ENCODE results near the gene LRP1B.

DNA sequence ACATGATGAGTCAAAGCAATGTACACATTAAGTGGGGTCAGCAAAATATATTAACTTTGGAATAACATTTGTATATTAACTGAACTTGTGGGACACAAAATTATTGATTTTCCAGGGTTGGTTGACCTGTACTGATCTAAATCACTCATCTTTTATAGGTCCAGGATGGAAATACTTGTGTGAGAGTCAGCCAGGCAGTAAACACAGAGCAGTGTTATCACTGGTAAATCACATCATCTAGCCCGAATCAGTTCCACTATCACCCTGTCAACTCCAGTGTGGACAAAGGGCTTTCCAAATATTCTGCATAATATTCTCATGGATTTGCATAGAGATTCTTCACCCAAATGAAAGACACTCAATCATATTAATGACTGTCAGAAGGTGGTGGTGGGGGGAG is 295.7 kb downstream of the LRP1B start:
- TF ChIP-seq, protein P1, sequence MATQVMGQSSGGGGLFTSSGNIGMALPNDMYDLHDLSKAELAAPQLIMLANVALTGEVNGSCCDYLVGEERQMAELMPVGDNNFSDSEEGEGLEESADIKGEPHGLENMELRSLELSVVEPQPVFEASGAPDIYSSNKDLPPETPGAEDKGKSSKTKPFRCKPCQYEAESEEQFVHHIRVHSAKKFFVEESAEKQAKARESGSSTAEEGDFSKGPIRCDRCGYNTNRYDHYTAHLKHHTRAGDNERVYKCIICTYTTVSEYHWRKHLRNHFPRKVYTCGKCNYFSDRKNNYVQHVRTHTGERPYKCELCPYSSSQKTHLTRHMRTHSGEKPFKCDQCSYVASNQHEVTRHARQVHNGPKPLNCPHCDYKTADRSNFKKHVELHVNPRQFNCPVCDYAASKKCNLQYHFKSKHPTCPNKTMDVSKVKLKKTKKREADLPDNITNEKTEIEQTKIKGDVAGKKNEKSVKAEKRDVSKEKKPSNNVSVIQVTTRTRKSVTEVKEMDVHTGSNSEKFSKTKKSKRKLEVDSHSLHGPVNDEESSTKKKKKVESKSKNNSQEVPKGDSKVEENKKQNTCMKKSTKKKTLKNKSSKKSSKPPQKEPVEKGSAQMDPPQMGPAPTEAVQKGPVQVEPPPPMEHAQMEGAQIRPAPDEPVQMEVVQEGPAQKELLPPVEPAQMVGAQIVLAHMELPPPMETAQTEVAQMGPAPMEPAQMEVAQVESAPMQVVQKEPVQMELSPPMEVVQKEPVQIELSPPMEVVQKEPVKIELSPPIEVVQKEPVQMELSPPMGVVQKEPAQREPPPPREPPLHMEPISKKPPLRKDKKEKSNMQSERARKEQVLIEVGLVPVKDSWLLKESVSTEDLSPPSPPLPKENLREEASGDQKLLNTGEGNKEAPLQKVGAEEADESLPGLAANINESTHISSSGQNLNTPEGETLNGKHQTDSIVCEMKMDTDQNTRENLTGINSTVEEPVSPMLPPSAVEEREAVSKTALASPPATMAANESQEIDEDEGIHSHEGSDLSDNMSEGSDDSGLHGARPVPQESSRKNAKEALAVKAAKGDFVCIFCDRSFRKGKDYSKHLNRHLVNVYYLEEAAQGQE (IDR thresholded peaks at IDR 0.05; ENCODE audit: low read depth): no peak
- no peak for TF ChIP-seq EP300 (IDR thresholded peaks at IDR 0.05; ENCODE audit: borderline replicate concordance)
- no peak for TF ChIP-seq RAD21 (IDR thresholded peaks at IDR 0.05; ENCODE audit: low read depth)
- no peak for TF ChIP-seq TEAD4 (IDR thresholded peaks at IDR 0.05)
- no peak for TF ChIP-seq NFIC (IDR thresholded peaks at IDR 0.05)
- no peak for TF ChIP-seq FOXM1 (IDR thresholded peaks at IDR 0.05; ENCODE audit: borderline replicate concordance, low read depth)
- TF ChIP-seq CEBPB (IDR thresholded peaks at IDR 0.05): no peak
- no peak for TF ChIP-seq ZBTB7A (IDR thresholded peaks at IDR 0.05; ENCODE audit: low read depth)
- TF ChIP-seq TAF1 (IDR thresholded peaks at IDR 0.05; ENCODE audit: low read depth): no peak
- no peak for TF ChIP-seq CREB1 (IDR thresholded peaks at IDR 0.05; ENCODE audit: low read depth)

Data from Ishikawa (cell line).